BE2C (cell line): ENCODE results near the gene CDK15.
A peak's percentile ranks its signal among the peaks of the same experiment; 100 is the strongest.

Experiments used
- DNase-seq: peaks from one replicate; pipeline ENCODE4 v3.0.0-alpha.2; 2020
- H3K27me3 ChIP-seq: fragments of 250-450 bp; sonication (Bioruptor Pico); 2 replicates; pipeline ENCODE4 v1.5.1; 2020; ENCODE audit warnings: mild to moderate bottlenecking
- H3K36me3 ChIP-seq: fragments of 250-450 bp; sonication (Bioruptor Pico); 2 replicates; pipeline ENCODE4 v1.5.1; 2020; ENCODE audit warnings: mild to moderate bottlenecking
- H3K4me1 ChIP-seq: fragments of 250-450 bp; sonication (Bioruptor Pico); 2 replicates; pipeline ENCODE4 v1.5.1; 2020
- H3K4me3 ChIP-seq: 2 replicates; pipeline ENCODE4 v1.5.1; 2011; ENCODE audit warnings: low read depth, low read length
- H3K9me3 ChIP-seq: fragments of 250-450 bp; sonication (Bioruptor Pico); 2 replicates; pipeline ENCODE4 v1.5.1; 2020
- CTCF ChIP-seq: IDR thresholded peaks from 2 replicates; pipeline ENCODE4 v1.5.1; 2012; ENCODE audit warnings: mild to moderate bottlenecking, low read depth, low read length

CDK15 gene

GRCh38 chr2:201911372-201911771, 105.0 kb downstream of the CDK15 start:
- H3K4me3 ChIP-seq: no peak overlapping the region
- DNase-seq: no peak
- H3K4me1 ChIP-seq: peaks cover 6% of the 10 kb centered on the region
- no peaks in the 10 kb centered on the region for H3K27me3 ChIP-seq
- H3K9me3 ChIP-seq: no peaks in the 10 kb centered on the region
- TF ChIP-seq CTCF: no peak
- no peaks in the 10 kb centered on the region for H3K36me3 ChIP-seq

- no peak overlapping the region for H3K4me3 ChIP-seq
- no peaks in the 10 kb centered on the region for H3K27me3 ChIP-seq
- H3K9me3 ChIP-seq: no peaks in the 10 kb centered on the region
- no peak for DNase-seq
- no peaks in the 10 kb centered on the region; the same call in 1 of the 2 replicates for H3K4me1 ChIP-seq
- no peaks in the 10 kb centered on the region for H3K36me3 ChIP-seq
- TF ChIP-seq CTCF: no peak
These were observed 106.9 kb downstream of the CDK15 start for GRCh38 chr2:201913201-201913600.

- Histone ChIP-seq H3K36me3 (no peaks in the 10 kb centered on the region), H3K4me1 (no peaks in the 10 kb centered on the region), H3K27me3 (no peaks in the 10 kb centered on the region), H3K4me3 (no peak overlapping the region), H3K9me3 (no peaks in the 10 kb centered on the region)
- DNase-seq: no peak
- TF ChIP-seq CTCF: peak; percentile 19; the same call in 1 of the 2 replicates
These were observed 109.1 kb downstream of the CDK15 start for GRCh38 chr2:201915446-201915845.

- no peaks in the 10 kb centered on the region for H3K36me3 ChIP-seq
- H3K4me1 ChIP-seq: no peaks in the 10 kb centered on the region
- no peak for DNase-seq
- H3K27me3 ChIP-seq: no peaks in the 10 kb centered on the region
- H3K4me3 ChIP-seq: no peak overlapping the region
- H3K9me3 ChIP-seq: no peaks in the 10 kb centered on the region
- TF ChIP-seq CTCF: no peak
These were observed 110.2 kb downstream of the CDK15 start for GRCh38 chr2:201916565-201916964.

GRCh38 chr2:201918616-201919307, 112.4 kb downstream of the CDK15 start:
- Histone ChIP-seq H3K9me3 (no peaks in the 10 kb centered on the region), H3K4me3 (no peak overlapping the region), H3K36me3 (no peaks in the 10 kb centered on the region), H3K27me3 (no peaks in the 10 kb centered on the region), H3K4me1 (no peaks in the 10 kb centered on the region)
- no peak for DNase-seq
- TF ChIP-seq CTCF: no peak

- no peak for TF ChIP-seq CTCF
- H3K4me1 ChIP-seq: no peaks in the 10 kb centered on the region
- no peak overlapping the region for H3K4me3 ChIP-seq
- H3K27me3 ChIP-seq: no peaks in the 10 kb centered on the region
- H3K9me3 ChIP-seq: no peaks in the 10 kb centered on the region
- no peaks in the 10 kb centered on the region for H3K36me3 ChIP-seq
- DNase-seq: no peak
These were observed 112.9 kb downstream of the CDK15 start for GRCh38 chr2:201919308-201919634.
